ENCODE results near the gene CNMD. TPM values are rescaled to one million over a fixed set of nuclear protein-coding genes. Genes with fewer than 3 reads are reported as not detected.

Gene CNMD
- total RNA-seq, 6 experiments from 2014 or later, result not detected

GRCh38 chr13:52784591-52785340, 45.1 kb upstream of the CNMD start:
- TF ChIP-seq CTCF (IDR thresholded peaks at IDR 0.05) (no peak), POLR2A (IDR thresholded peaks at IDR 0.05) (no peak)
- no peak for ATAC-seq
- Histone ChIP-seq H3K36me3 (no peaks in the 10 kb centered on the region), H3K4me1 (no peaks in the 10 kb centered on the region), H3K27me3 (no peaks in the 10 kb centered on the region), H3K9me3 (no peaks in the 10 kb centered on the region), H3K4me3 (no peak overlapping the region), H3K27ac (no peak overlapping the region)
- no peak for DNase-seq
- intact Hi-C loops (cut with DNase I), result no loop called here
- 48% methylated on average over 6 of the region's 6 CpGs for WGBS (ENCODE audit: insufficient coverage, low coverage, low lambda C conversion rate, missing lambda C conversion rate)

GRCh38 chr13:52783943-52784342, 44.3 kb upstream of the CNMD start:
- no peaks in the 10 kb centered on the region for H3K27me3 ChIP-seq
- ATAC-seq (no peak), DNase-seq (no peak)
- no peak overlapping the region for H3K4me3 ChIP-seq
- no peaks in the 10 kb centered on the region for H3K36me3 ChIP-seq
- TF ChIP-seq CTCF (IDR thresholded peaks at IDR 0.05), result no peak
- no peak for TF ChIP-seq POLR2A (IDR thresholded peaks at IDR 0.05)
- H3K9me3 ChIP-seq, result no peaks in the 10 kb centered on the region
- H3K4me1 ChIP-seq, result no peaks in the 10 kb centered on the region
- H3K27ac ChIP-seq, result no peak overlapping the region
- intact Hi-C loops (cut with DNase I), result no loop called here

GRCh38 chr13:52782471-52783448, 43.1 kb upstream of the CNMD start:
- Histone ChIP-seq H3K9me3 (no peaks in the 10 kb centered on the region), H3K36me3 (no peaks in the 10 kb centered on the region), H3K4me1 (no peaks in the 10 kb centered on the region), H3K4me3 (no peak overlapping the region), H3K27me3 (no peaks in the 10 kb centered on the region), H3K27ac (no peak overlapping the region)
- TF ChIP-seq POLR2A (IDR thresholded peaks at IDR 0.05), result no peak
- no peak for TF ChIP-seq CTCF (IDR thresholded peaks at IDR 0.05)
- 61% methylated on average over 5 of the region's 9 CpGs for WGBS (ENCODE audit: insufficient coverage, low coverage, low lambda C conversion rate, missing lambda C conversion rate)
- no peak for DNase-seq
- intact Hi-C loops (cut with DNase I), result no loop called here
- no peak for ATAC-seq

GRCh38 chr13:52780611-52781010, 41.0 kb upstream of the CNMD start:
- 17% methylated on average over 2 of the region's 2 CpGs for WGBS (ENCODE audit: insufficient coverage, low coverage, low lambda C conversion rate, missing lambda C conversion rate)
- DNase-seq (no peak), ATAC-seq (no peak)
- TF ChIP-seq CTCF (IDR thresholded peaks at IDR 0.05), result no peak
- TF ChIP-seq POLR2A (IDR thresholded peaks at IDR 0.05), result no peak
- no peak overlapping the region for H3K4me3 ChIP-seq
- no peaks in the 10 kb centered on the region for H3K9me3 ChIP-seq
- no peaks in the 10 kb centered on the region for H3K27me3 ChIP-seq
- H3K36me3 ChIP-seq, result no peaks in the 10 kb centered on the region
- no peaks in the 10 kb centered on the region for H3K4me1 ChIP-seq
- H3K27ac ChIP-seq, result no peak overlapping the region
- intact Hi-C loops (cut with DNase I), result no loop called here

Data from right lobe of liver (tissue), 6 donors.